GM10266 (cell line): ENCODE data around the gene TMEM151B.
A peak's percentile ranks its signal among the peaks of the same experiment; 100 is the strongest.
"Not testable (repeated sequence)": the region's sequence is repeated elsewhere in the genome, so short reads cannot be mapped to it uniquely, and the experiment has no call there.

Source experiments
- DNase-seq: peaks from one replicate; pipeline ENCODE4 v3.0.0; 2012; ENCODE audit errors: extremely low spot score
- CTCF ChIP-seq: IDR thresholded peaks from 2 replicates; pipeline ENCODE4 v1.5.1; 2012; ENCODE audit warnings: mild to moderate bottlenecking, low read depth; ENCODE audit not compliant: control insufficient read depth, insufficient read depth; ENCODE audit errors: missing control alignments

Gene TMEM151B

GRCh38 chr6:44311304-44311703, 41.1 kb downstream of the TMEM151B start:
- no peak for DNase-seq
- TF ChIP-seq CTCF: no peak

- TF ChIP-seq CTCF: no peak
- no peak for DNase-seq
These were observed 41.5 kb downstream of the TMEM151B start for GRCh38 chr6:44311767-44312166.

GRCh38 chr6:44312901-44313788, 42.9 kb downstream of the TMEM151B start, which contains the start of gene AARS2:
TSS of gene AARS2 (minus strand) at chr6:44313347. CDS start at chr6:44313323, 24 bp downstream.
- peak; percentile 98 for TF ChIP-seq CTCF

GRCh38 chr6:44314657-44315056, 44.4 kb downstream of the TMEM151B start:
- not testable (repeated sequence) for DNase-seq

More at GRCh38 chr6:44312901-44313788, 42.9 kb downstream of the TMEM151B start, which contains the start of gene AARS2:
- DNase-seq: peak; percentile 88

GRCh38 chr6:44315516-44315915, 45.3 kb downstream of the TMEM151B start:
- TF ChIP-seq CTCF: no peak
- DNase-seq: no peak

- no peak for TF ChIP-seq CTCF
- no peak for DNase-seq
These were observed 45.7 kb downstream of the TMEM151B start for GRCh38 chr6:44315951-44316350.

- no peak for DNase-seq
- no peak for TF ChIP-seq CTCF
These were observed 46.2 kb downstream of the TMEM151B start for GRCh38 chr6:44316481-44316880.

- not testable (repeated sequence) for DNase-seq
These were observed 46.9 kb downstream of the TMEM151B start for GRCh38 chr6:44317136-44317631.
